NCI-H446 (cell line): ENCODE measurements around the gene COL15A1.

Experiments
- DNase-seq, 2 experiments: peaks; one replicate each; lab custom pipeline; 2025; lab: John Stamatoyannopoulos, UW

Gene COL15A1

DNA sequence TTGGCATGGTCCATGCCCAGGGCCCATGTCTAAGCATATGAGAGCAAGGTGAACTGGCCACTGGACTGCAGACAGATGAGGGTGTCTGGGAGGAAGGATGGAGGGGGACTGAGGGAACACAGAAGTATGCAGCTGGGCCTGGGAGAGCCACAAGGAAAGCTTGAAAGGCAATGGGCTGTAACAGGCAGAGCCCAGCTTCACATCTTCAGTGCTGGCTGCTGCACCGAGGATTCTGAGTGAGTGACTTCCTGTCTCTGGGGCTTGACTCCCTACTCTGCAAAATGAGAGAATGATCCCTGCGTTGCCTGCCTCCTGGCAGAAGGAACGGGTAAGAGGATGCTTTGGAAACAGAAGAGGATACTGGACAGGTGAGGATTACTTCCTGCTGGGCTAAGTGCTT lies 29.0 kb downstream of the COL15A1 start:
- no peak for DNase-seq

DNA sequence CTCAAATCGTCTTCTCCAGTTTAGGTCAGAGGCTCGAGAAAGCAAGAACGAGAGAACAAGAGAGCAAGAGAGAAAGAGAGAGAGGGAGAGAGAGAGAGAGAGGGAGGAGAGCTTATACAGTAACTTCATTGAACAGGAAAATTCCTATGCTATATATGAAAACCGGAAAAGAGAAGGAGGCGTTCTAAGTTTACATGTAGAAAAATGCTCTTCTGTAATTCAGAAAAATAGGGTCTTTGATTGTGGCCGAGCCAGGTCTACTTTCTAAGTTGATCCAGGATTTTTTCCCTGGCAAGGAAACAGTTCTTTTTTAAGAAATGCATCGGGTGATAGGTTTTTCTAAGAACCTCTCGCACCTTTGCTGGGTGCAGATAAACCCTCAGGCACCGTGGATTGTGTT lies 29.5 kb downstream of the COL15A1 start:
- no peak for DNase-seq

- DNase-seq, result no peak
These were observed 29.9 kb downstream of the COL15A1 start for GRCh38 chr9:98973576-98973975.

DNA sequence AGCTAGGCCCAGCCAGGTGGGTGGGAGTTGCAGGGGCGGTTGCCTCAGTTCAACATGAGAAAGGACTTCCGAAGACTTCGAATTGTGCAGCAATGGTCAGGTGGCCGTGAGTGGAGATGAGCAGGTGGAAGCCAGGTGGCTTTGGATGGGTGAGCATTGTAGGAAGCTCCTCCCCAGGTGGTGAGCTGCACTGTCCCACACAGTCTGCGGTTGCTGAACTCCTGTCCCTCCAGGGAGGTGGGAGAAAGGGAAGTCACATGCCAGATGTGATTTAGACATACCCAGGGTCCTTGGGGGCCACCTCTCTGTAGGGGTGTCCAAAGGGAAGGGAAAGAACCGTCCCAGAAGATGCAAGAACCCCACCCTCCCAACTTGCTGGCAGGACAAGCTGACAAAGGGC lies 30.4 kb downstream of the COL15A1 start:
- DNase-seq, result no peak

- no peak for DNase-seq
These were observed 30.8 kb downstream of the COL15A1 start for GRCh38 chr9:98974554-98974953.

- peak; percentile 27 to 74 for DNase-seq
These were observed 31.4 kb downstream of the COL15A1 start for GRCh38 chr9:98974994-98975712.

- no peak for DNase-seq
These were observed 32.1 kb downstream of the COL15A1 start for GRCh38 chr9:98975838-98976237.

GRCh38 chr9:98977246-98977714 lies 33.6 kb downstream of the COL15A1 start:
- no peak for DNase-seq

DNA sequence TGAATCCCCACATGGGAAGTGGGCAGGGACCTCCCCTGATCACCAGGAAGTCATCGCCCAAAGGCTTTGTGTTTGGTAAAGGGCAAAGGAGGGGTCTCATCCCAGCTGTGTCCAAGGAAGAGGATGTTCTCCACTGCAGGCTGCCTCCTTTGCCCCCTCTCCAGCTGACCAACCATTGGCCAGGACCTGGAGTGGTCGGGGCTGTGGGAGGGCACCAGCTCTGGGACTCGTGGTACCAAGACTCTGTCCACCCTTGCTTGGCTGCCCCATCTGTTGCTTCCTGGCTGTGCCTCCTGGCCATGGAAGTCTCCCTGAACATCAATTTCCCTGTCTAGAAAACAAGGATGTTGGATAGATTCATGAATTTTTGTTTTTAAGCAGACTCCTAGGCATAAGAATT lies 34.1 kb downstream of the COL15A1 start:
- DNase-seq, result no peak

DNA sequence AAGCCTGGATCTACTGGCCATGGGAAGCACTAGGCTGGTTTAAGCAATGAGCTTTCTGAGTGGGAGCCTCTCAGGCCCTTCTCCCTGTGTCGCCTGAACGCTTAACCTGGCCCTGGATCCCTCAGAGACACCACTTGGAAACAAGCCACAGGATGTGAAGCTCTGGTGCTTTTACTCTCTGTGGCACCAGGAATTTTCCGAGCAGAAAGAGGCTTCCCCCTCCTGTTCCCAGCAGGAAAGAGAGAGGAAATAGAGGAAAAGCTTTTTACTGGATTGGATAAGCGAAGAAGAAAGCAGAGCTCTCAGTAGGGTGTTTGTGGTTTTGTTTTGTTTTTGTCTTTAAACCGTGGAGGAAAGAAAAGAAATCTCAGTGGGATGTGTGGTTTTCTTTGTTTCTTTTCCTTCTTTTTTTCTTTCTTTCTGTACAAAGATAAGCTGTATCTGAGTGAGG lies 34.5 kb downstream of the COL15A1 start:
- peak in 1 of 2 experiments; percentile 21 for DNase-seq

GRCh38 chr9:98980291-98980690 lies 36.6 kb downstream of the COL15A1 start:
- DNase-seq, result peak in 1 of 2 experiments; percentile 6

GRCh38 chr9:98983295-98984268 lies 39.9 kb downstream of the COL15A1 start:
- DNase-seq, result no peak

DNA sequence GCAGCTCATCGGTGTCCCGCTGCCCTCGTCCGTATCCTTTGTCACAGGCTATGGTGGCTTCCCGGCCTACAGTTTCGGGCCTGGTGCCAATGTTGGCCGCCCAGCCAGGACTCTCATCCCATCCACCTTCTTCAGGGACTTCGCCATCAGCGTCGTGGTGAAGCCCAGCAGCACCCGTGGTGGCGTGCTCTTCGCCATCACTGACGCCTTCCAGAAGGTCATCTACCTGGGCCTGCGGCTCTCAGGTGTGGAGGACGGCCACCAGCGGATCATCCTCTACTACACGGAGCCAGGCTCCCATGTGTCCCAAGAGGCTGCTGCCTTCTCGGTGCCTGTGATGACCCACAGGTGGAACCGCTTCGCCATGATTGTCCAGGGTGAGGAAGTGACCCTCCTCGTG lies 41.9 kb downstream of the COL15A1 start:
- no peak for DNase-seq

DNA sequence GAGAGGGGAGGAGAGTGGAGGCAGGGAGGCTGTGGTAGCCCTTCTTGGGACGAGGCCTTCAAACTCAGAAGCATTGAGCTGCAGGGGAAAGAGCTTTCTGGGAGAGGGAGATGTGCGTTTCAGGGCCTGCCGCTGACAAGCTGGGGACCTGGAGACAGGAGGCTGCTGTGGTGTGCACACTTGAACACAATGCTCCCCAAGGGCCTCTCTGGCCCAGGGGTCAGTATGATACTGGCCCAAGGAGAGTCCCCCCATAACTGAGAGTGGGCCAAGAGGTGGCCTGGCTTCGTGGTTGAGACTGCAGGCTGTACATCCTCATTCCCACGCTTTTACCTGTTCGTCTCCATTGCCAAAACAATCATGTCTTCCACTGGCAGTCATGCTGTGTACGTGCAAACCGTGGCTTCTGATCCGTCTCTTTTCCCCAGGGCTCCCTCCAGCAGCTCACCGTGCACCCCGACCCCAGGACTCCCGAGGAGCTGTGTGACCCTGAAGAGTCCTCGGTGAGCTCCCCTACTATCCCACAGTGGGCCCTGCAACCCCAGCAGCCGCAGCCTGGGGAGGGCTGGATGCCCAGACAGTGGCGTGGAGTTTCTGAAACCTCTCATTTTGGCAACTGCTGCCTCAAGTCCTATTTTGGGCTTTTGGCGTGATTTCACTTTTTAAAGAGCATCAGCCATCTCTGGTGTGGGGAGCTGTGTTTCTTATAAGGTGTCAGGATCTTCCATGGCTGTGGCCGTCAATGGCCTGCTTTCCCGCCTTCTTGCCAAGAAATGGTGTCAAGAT lies 43.4 kb downstream of the COL15A1 start:
- no peak for DNase-seq

DNA sequence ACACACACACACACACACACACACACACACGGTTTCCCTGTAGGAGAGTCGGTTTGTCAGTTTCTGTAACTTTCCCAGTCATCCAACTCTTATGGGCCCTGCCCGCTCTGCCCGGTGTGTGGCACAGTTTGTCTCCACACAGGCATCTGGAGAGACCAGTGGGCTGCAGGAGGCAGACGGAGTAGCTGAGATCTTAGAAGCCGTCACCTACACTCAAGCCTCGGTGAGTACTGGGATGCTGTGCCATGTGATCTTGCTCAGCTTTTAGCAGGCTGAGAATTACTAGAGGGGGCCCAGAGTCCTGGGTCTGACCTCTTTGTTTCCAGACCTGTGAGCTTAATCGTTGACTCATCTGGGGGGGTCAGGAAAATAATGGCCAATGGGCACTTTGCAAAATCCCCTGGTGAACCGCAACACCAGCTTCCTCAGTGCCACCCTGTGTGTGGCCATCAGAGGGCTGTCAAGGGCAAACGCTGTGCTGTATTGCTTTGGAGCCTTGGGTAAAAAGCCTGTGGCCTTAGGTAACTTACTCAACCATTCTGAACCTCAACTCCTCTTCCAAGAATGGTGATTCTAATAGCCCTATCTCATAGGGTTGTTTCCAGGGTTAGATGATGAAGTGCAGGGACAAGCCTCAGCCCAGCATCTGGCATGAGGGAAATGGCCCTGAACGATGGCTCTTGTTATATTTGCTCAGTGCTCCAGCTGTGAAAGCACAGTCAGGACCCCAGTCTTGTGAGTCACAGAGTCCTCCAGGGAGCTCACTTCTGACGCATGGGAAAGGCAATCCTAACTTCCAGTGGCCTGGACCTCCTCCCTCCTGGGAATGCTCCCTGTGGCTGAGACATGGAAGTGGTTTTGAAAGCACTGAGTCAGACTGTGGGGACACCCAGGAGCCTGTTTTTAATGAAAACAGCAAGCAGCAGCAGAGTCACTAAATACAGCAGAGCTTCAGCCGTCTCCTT lies 45.6 kb downstream of the COL15A1 start:
- no peak for DNase-seq

DNA sequence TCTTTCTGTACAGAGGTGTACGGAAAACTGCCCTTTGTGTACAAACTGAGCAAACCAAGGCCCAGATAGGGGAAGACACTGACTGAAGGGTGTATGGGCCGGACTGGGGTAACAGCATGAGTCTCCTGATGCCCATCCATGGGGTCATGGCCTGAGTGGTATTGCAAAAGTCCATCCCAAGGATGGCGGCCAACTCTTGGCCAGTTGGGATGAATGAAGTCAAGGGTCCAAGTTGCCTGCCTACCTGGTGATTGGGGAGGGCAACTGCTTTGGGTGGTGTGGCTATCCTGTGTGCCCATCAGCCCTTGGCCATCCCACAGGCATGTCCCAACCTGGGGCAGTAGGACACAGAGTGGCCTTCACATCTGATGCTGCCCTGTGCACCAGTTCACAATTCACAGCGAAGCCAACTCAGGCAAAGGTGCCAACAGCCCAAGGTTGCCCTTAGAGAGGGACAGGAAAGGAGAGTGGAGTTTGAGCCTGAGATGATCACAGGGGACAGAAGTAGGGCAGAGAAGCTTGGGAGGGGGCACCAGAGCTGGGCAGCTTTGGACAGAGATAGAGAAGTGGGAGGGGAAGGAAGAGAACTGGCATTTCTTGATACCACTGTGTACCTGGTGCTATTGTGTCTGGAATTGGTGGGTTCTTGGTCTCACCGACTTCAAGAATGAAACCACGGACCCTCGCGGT lies 46.6 kb downstream of the COL15A1 start:
- no peak for DNase-seq

- DNase-seq, result no peak
These were observed 48.6 kb downstream of the COL15A1 start for GRCh38 chr9:98992107-98992884.

- no peak for DNase-seq
These were observed 49.3 kb downstream of the COL15A1 start for GRCh38 chr9:98992885-98993569.

DNA sequence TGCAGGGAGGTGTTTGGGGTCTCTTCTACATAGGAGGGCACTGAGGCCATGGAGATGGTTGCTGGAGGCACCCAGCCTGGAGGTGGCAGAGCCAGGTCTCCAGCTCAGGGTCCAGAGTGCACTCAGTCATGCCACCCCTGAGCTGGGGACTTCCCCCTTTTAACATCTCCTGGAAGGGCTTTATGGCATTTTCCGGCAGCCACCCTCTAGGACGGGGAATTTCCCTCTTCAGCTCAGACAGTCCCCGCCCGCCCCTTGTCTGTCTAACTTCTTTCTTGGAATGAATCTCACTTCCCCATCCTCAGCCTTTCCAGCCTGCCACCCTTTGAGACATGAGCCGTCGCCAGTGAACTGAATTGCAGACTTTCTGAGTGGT lies 49.9 kb downstream of the COL15A1 start:
- DNase-seq, result no peak
